ENCODE results near the gene TSPO2. TPM values are rescaled to one million over a fixed set of nuclear protein-coding genes. Genes with fewer than 3 reads are reported as not detected.
A peak's percentile ranks its signal among the peaks of the same experiment; 100 is the strongest.

The TSPO2 gene
- total and polyA plus RNA-seq, 2 of the 13 experiments (the other 11 are each of a cell fraction or from before 2014, with no cell fraction given) = 0.55 TPM; not detected in 1

- TF ChIP-seq ZNF781 (CRISPR knock-in tag; IDR thresholded peaks at IDR 0.05; ENCODE audit: borderline replicate concordance, not compliant biosample characterization) (no peak), ZNF589 (CRISPR knock-in tag; conservative IDR thresholded peaks at IDR 0.05) (peak; percentile 63; the same call in 1 of the 2 replicates), BCLAF1 (IDR thresholded peaks at IDR 0.05) (no peak), ZNF713 (CRISPR knock-in tag; IDR thresholded peaks at IDR 0.05) (no peak), ZNF101 (CRISPR knock-in tag; IDR thresholded peaks at IDR 0.05; ENCODE audit: borderline replicate concordance, low read depth) (no peak), SRSF4 (IDR thresholded peaks at IDR 0.05; ENCODE audit: low read depth, low read length, poor library complexity, severe bottlenecking) (no peak), FLYWCH1 (CRISPR knock-in tag; IDR thresholded peaks at IDR 0.05) (no peak), SKI (IDR thresholded peaks at IDR 0.05; ENCODE audit: partially characterized antibody) (peak; percentile 98), ZNF124 (CRISPR knock-in tag; IDR thresholded peaks at IDR 0.05) (peak; percentile 77; the same call in 1 of the 2 replicates), DNMT3B (CRISPR knock-in tag; conservative IDR thresholded peaks at IDR 0.05) (no peak), ZNF24 (IDR thresholded peaks at IDR 0.05) (no peak), ZNF580 (CRISPR knock-in tag; IDR thresholded peaks at IDR 0.05; ENCODE audit: borderline replicate concordance, low read depth) (no peak), ZNF143 (CRISPR knock-in tag; IDR thresholded peaks at IDR 0.05) (no peak), DMTF1 (CRISPR knock-in tag; IDR thresholded peaks at IDR 0.05) (no peak), HBP1 (CRISPR knock-in tag; IDR thresholded peaks at IDR 0.05; ENCODE audit: low read depth) (no peak), CHD2 (IDR thresholded peaks at IDR 0.05; ENCODE audit: low read depth, low read length) (no peak), PAWR (CRISPR knock-in tag; IDR thresholded peaks at IDR 0.05; ENCODE audit: borderline replicate concordance) (no peak), MAF1 (CRISPR knock-in tag; IDR thresholded peaks at IDR 0.05; ENCODE audit: borderline replicate concordance) (no peak), ZNF34 (CRISPR knock-in tag; IDR thresholded peaks at IDR 0.05; ENCODE audit: borderline replicate concordance) (no peak; the same call in 1 of the 2 replicates), KDM6A (CRISPR knock-in tag; IDR thresholded peaks at IDR 0.05; ENCODE audit: low read depth) (peak; percentile 77), SMAD9 (CRISPR knock-in tag; IDR thresholded peaks at IDR 0.05) (no peak), ZMAT3 (CRISPR knock-in tag; conservative IDR thresholded peaks at IDR 0.05) (no peak), CBX2 (IDR thresholded peaks at IDR 0.05; ENCODE audit: low read depth, low read length) (no peak), CBX2 (CRISPR knock-in tag; IDR thresholded peaks at IDR 0.05; ENCODE audit: low read depth) (no peak), PAX8 (CRISPR knock-in tag; IDR thresholded peaks at IDR 0.05; ENCODE audit: borderline replicate concordance) (no peak), TCF7 (IDR thresholded peaks at IDR 0.05; ENCODE audit: low read depth) (peak; percentile 65; the same call in 1 of the 2 replicates)
Observed at GRCh38 chr6:41065550-41066026, 23.3 kb downstream of the TSPO2 start (continued).

Measured in HepG2 (cell line).